HG03280 (cell line): ENCODE data around the gene PRMT1.

Experiments
- ATAC-seq: cut with Tn5 transposase; IDR thresholded peaks from one replicate; pipeline ENCODE4 v1.9.1; 2021; ENCODE audit warnings: mild to moderate bottlenecking, moderate library complexity; ENCODE audit not compliant: unreplicated experiment

PRMT1 gene

DNA sequence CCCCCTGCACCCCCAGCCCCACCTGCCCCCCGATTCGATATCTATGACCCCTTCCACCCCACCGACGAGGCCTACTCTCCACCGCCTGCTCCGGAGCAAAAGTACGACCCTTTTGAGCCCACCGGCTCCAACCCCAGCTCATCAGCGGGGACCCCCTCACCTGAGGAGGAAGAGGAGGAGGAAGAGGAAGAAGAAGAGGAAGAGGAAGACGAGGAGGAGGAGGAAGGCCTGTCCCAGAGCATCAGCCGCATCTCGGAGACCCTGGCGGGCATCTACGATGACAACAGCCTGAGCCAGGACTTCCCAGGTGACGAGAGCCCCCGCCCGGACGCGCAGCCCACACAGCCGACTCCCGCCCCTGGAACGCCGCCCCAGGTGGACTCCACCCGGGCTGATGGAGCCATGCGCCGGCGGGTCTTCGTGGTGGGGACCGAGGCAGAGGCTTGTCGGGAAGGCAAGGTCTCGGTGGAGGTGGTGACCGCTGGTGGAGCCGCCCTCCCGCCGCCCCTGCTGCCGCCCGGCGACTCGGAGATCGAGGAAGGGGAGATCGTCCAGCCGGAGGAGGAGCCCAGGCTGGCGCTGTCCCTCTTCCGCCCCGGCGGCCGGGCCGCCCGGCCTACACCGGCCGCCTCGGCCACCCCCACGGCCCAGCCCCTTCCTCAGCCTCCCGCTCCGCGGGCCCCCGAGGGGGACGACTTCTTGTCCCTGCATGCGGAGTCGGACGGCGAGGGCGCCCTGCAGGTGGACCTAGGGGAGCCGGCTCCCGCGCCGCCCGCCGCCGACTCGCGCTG is 25.8 kb upstream of the PRMT1 start:
- ATAC-seq: no peak

DNA sequence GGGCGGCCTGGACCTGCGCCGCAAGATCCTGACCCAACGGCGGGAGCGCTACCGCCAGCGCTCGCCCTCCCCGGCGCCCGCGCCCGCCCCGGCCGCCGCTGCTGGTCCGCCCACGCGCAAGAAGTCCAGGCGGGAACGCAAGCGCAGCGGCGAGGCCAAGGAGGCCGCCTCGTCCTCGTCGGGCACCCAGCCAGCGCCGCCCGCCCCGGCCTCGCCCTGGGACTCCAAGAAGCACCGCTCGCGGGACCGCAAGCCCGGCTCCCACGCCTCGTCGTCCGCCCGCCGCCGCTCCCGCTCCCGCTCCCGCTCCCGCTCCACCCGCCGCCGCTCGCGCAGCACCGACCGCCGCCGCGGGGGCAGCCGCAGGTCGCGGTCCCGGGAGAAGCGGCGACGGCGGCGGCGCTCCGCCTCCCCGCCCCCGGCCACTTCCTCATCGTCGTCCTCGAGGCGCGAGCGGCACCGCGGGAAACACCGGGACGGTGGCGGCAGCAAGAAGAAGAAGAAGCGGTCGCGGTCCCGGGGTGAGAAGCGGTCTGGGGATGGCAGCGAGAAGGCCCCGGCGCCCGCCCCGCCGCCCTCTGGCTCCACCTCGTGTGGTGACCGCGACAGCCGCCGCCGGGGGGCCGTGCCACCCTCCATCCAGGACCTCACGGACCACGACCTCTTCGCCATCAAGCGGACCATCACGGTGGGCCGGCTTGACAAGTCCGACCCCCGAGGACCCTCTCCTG is 25.1 kb upstream of the PRMT1 start:
- no peak for ATAC-seq

DNA sequence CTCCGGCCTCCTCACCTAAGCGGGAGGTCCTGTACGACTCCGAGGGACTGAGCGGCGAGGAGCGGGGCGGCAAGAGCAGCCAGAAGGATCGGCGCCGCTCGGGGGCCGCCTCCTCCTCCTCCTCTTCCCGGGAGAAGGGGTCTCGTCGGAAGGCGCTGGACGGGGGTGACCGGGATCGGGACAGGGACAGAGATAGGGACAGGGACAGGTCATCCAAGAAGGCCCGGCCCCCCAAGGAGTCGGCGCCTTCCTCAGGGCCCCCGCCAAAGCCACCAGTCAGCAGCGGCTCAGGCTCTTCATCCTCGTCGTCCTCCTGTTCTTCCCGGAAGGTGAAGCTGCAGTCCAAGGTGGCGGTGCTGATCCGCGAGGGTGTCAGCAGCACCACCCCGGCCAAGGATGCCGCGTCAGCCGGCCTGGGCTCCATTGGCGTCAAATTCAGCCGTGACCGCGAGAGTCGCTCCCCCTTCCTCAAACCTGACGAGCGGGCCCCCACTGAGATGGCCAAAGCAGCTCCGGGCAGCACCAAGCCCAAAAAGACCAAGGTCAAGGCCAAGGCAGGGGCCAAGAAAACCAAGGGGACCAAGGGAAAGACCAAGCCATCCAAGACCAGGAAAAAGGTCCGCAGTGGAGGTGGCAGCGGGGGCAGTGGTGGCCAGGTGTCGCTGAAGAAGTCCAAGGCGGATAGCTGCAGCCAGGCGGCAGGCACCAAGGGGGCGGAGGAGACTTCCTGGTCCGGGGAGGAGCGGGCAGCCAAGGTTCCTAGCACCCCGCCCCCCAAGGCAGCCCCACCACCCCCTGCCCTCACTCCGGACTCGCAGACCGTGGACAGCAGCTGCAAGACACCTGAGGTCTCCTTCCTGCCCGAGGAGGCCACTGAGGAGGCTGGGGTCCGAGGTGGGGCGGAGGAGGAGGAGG is 24.3 kb upstream of the PRMT1 start:
- no peak for ATAC-seq

DNA sequence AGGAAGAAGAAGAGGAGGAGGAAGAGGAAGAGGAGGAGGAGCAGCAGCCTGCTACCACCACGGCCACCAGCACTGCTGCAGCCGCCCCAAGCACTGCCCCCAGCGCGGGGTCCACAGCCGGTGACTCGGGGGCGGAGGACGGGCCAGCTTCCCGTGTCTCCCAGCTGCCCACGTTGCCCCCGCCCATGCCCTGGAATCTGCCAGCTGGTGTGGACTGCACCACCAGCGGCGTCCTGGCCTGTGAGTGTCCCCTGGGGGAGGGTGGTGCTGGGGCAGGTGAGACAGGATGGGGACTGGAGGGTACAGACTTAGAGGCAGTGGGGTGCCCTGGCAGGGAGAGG is 23.6 kb upstream of the PRMT1 start:
- ATAC-seq: no peak

DNA sequence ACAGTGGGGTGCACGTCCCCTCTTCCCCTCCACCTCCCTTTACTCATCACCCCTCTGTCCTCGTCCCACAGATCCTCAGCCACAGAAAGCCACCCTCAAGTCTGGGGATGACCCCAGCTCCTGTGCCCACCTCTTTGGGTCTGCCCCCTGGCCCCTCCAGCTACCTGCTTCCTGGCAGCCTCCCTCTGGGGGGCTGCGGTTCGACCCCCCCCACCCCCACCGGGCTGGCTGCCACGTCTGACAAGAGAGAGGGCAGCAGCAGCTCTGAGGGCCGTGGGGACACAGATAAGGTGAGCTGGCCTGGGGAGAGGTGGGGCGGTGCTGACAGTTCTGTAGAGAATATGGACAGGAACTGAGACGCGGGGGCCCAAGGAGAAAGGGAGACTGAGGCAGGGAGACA is 22.5 kb upstream of the PRMT1 start:
- no peak for ATAC-seq

DNA sequence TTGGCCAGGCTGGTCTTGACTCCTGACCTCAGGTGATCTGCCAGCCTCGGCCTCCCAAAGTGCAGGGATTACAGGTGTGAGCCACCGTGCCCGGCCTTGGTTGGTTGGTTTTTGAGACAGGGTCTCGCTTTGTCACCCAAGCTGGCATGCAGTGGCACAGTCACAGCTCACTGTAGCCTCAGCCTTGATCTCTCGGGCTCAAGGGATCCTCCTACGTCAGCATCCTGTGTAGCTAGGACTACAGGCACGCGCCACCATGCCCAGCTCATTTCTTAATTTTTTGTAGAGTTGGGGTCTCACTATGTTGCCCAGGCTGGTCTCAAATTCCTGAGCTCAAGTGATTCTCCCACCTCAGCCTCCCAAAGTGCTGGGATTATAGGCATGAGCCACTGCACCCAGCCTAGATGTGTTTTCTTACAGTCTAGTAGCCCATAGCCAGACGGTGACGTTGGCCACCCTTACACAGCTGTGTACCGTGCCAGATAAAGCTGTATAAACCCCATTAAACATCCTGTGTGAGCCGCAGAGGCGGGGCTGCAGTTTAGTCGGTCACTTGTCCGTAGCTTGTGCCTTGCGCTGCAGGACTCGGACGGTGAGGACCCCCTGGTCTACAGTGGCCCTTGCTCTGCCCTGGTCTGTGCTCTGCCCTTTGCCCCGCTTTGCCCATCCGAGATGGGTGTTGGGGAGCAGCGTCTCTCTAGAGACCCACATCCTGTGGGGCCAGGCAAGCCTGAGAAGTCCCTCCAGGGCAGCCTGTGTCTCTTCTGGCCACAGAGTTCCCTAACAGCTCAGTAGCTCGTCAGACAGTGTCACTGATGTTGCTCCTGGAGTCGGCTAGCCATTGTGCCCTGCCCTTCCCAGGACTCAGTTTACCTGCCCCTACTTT is 21.3 kb upstream of the PRMT1 start:
- ATAC-seq: no peak

DNA sequence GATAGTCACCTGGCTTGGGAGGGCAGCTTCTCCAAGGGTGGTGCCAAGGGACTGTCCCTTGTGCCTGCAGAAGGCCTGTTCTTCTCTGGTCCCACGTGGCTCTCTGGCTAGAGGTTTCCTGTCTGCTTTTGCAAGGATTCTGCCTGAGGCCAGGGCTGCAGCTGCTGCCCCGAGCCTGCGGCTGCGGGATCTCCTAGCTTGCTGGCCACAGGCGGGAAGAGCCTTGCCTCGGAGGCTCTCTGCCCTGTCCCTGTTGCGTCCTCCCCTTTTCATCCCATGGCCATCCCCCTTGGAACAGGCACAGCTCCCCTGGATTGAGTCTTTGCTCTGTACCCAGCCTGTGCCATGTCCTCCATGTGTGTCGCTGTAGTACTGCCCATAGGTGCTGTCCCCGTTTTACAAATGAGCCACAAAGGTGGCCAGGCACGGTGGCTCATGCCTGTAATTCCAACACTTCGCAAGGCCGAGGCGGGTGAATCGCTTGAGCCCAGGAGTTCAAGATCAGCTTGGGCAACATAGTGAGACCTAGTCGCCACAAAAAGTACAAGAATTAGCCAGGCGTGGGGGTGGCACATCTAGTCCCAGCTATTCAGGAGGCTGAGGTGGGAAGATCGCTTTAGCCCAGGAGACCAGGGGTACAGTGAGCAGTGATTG is 20.5 kb upstream of the PRMT1 start:
- no peak for ATAC-seq

DNA sequence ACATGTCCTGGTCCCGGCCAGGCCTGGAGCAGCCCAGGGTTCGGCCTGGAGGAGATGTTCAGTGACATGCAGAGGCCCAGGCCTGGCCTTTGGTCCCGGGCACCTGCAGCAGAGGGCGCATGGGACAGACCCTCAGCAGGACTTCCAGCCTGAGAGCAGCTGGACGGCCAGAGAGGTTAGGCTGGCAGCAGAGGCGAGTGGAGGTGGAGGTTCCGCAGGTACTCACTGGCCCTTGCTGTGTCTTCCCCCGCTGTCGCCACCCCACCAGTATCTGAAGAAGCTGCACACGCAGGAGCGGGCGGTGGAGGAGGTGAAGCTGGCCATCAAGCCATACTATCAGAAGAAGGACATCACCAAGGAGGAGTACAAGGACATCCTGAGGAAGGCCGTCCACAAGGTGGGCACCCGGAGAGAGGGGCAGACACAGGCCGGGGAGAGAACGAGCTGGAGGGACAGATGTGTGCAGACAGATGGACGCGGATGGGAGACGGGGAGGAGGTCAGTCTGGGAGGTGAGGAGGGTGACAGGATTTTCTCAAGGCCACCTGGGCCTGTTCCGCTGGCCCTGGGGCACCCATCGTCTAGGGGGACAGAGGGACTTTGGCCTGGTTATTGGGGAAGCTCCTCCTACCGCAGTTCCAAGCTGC is 19.5 kb upstream of the PRMT1 start:
- ATAC-seq: no peak

DNA sequence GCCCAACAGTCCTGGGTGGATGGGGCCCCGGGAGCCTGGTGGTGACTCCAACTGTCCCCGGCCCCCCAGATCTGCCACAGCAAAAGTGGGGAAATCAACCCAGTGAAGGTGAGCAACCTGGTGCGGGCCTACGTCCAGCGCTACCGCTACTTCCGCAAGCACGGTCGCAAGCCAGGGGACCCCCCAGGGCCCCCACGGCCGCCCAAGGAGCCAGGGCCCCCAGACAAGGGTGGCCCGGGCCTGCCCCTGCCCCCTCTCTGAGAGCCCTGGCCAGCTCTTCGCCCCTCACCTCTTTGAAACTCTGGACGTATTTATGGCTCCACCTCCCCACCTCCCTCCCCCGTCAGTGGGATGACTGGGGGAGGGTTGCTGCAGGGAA is 18.9 kb upstream of the PRMT1 start:
- no peak for ATAC-seq

DNA sequence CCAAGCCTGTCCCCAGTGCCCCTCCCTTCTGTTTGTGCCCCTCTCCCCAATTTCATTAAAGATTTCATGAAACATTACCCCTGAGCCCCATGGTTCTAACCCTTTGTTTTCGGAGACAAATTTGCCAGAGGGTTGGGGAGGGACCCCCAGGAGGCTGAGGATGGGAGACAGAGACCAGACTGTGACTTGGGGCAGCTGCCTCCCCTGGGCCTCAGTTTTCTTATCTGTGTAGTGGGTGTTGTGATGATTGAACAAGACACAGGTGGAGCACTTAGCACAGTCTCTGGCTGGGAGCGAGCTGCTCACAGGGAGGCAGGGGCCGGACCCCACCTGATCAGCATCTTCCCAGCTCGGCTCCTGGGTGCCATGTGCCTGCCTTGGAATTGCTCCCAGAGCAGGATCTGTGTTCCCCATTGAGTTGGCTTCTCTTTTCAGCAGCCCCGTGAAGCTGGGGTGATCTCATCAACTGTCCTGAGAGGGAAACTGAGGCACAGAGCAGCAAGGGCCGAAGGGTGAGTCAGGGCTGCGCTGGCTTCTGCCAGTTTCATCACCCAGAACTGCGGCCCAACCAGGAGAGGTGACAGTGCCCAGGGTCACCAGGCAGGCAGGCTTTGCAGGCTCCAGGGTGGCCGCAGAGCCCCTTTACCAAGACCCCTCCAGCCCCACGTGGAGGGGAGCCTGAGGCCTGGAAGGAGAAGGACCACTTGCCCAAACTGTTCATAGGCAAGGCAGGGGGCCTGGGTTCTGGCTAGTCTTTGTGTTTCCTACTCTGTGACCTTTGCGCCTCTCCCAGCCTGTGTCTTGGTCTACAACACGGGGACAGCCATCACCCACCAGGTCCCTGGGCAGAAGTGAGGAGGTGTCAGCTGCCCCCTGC is 18.3 kb upstream of the PRMT1 start:
- ATAC-seq: no peak

DNA sequence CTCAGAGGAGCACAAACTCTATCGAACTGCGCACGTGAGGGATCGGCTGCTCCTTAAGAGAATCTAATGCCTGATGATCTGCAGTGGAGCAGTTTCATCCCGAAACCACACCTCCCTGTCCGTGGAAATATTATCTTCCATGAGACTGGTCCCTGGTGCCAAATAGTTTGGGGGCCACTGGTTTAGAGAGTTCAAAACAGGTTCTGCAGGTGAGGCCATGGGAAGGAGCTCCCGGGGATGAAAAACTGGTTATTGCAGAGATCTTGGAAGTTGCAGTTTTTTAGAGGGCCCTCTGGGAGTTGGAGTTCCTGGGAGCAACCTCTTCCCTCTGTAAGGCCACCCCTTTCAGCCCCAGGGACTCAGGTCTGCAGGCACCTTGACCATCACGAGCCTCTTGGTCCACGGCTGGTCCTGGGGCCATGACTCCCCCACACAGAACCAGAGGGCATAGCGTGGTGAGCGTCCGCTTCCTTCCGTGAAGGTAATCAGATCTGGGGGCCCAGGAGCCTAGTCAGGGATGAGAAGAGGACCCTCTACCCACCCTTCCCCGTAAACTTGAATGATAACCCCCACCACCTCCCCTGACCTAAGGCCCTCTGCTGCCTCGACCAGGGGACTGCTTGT is 16.6 kb upstream of the PRMT1 start:
- ATAC-seq: no peak

DNA sequence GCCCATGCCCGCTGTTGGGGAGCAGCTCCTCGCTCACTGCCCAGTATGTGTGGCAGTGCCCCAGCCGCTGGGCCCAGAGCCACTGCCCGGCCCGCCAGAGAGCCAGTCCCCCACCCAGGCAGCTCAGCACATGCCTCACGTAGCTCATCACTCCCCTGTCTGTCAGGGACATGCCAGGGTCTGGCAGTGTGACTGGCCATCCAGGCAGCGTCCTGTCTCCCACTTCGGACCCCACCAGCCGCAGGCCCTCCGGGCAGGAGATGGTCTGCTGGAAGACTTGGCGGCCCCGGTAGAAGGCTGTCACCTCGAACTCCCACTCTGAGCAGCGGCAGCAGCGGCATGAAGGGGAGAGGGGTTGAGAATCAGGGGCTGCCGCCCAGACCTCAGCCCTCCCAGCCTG is 15.1 kb upstream of the PRMT1 start:
- ATAC-seq: no peak

DNA sequence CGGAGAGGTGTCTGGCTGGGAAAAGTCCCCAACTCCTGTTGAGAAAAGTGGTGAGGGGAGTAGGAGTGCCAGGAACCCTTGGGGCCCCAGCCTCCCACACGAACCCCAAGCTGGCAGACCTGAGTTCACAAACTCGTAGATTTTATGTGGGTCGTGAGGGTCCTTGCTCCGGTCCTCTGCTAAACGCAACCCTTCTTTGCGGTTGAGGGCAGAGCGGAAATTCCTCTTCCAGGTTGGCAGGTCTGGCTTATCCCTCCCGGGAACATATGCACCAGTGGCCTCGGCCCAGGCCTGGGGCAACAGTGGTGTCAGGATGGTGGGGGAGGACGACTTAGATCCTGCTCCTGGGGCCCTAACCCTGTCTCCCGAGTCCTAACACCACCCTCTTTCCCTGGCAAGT is 13.8 kb upstream of the PRMT1 start:
- no peak for ATAC-seq

DNA sequence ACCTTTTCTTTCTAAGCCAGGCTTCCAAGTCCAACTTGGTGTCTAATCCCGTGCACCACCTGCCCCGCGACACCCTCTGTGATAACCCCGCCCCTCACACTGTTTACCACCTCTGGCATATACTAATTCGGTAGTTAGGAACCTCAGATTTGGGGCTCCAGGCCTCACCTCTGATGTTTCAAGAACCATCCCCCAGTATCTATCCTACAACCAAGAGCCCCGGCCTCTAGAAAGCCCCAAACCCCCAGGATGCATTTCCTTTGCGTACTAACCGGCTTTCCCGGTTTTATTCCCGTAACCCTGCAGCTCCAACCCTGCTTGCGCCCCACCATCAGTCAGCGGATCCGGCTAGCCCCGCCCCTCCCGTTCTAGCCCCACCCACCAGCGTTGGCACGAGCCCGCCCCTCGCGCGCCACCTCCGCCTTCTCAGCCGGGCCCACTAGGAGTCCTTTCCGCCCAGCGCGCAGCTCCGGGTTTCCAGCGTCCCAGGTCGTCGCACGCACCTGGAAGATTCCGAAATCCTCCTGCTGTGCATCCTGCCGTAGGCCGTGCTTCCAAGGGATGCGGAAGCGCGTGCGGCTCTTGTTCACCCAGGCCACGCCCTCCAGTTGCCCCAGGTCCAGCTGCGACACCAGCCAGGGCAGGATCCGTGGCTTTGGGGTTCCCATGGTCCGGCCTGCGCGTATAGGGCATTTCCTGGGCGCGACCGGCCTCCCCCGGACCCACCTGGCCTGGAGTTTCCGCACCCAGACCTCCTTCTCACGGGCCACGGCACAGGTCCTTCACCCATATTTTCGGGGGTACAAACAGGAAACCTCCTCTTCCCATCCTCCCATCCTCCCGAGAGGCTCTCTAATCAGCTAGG is 12.7 kb upstream of the PRMT1 start:
- peak; percentile 45 for ATAC-seq

DNA sequence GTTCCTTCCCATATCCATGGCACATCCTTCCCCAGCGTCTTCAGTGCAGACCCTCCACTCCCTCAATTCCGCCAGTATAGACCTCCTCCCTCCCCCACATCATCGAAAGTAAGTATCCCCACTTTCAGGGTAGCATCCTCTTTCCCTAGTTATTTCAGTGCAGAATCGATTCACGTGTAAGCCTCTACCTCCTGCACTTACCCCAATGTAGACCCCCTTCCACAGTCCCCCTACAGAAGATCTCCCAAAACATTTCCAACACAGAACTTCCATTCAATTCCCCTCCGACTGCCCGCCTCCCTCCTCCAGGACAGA is 12.1 kb upstream of the PRMT1 start:
- no peak for ATAC-seq

DNA sequence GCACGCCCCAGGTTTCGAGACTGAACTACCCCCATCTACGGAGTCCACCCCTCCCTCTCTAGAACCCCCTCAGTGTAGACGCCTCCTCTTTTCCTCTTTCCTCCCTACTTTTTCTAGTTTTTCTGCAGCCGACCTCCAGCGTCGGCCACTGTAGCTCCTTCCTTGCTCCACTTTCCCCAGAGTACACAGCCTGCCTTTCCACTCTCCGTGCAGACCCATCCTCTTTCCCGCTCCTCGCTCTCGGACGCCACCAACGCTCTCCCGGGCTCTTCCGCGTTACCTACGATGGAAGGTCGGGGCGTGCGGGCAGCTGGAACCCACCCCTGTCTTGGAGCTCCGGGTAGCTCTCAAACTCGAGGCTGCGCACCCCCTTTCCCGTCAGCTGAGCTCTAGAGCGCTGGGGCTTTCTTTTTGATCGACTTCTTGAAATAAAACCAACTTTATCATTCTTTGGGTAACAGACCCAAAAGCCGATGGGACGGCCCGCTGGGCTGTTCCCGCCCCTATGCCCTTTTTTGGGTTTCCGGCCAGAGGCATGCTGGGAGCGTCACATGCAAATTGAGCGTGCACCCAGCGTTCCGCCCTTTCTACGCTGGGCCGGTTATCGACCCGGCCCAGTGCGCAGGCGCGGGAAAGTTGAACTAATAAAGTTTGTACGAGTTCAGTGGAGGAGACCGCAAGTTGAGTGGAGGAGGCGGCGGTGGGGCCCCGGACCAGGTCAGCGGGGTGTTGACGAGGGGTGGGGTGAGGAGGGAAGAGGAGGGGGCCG is 11.5 kb upstream of the PRMT1 start, which contains the start of the genes BCL2L12 and IRF3:
Gene BCL2L12, plus strand, starts transcription at position 583 of the 769 bp plus-strand sequence. CDS start 760 bp downstream, outside the sequence.
Gene IRF3, minus strand, starts transcription at position 507 of the 769 bp plus-strand sequence. CDS start 1,019 bp downstream, outside the sequence.
- ATAC-seq: peak; percentile 90

DNA sequence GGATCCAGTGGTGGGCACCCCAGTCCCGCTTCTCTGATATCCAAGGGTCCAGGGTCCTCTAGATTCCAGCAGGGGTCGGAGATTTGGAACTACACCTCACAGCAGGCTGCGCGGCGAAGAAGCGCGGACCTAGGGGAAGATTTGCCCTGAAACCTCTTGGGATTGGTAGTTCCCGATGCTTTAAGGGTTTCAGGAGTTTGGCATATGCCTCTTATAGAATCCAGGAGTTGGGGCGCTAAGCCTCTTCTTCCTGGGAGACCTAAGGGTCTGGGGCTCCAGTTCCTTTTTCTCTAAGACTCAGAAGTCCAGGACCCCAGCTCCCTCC is 11.0 kb upstream of the PRMT1 start:
- ATAC-seq: no peak
